Left lobe of liver (tissue), 2 donors: ENCODE measurements around the gene NKAIN4. TPM values are rescaled to one million over a fixed set of nuclear protein-coding genes. Genes with fewer than 3 reads are reported as not detected.
A peak's percentile ranks its signal among the peaks of the same experiment; 100 is the strongest.

Experiments
- ATAC-seq: fragments of 200-7000 bp; cut with Tn5 transposase; one replicate; pipeline ENCODE4 v1.9.1; 2020; ENCODE audit warnings: mild to moderate bottlenecking, moderate library complexity
- DNase-seq: peaks from one replicate; pipeline ENCODE4 v3.0.0-alpha.2; 2020; ENCODE audit warnings: low spot score
- total RNA-seq: library from RNA; stranded (reverse); gene quantifications from one replicate; pipeline ENCODE4 v1.2.1, GENCODE V29; 2021
- donor health status: DM: no; HTN: no; CAD: no; lungs with moderate emphysema.
- donor health status: DM: no; HTN: yes; CAD: no.

NKAIN4 gene
- total RNA-seq, 1 donor from 2014 or later = not detected

- peak; percentile 31 for ATAC-seq
Observed at GRCh38 chr20:63198606-63199005, 55.7 kb downstream of the NKAIN4 start.

GRCh38 chr20:63196768-63197470, 57.3 kb downstream of the NKAIN4 start:
- ATAC-seq = no peak
- no peak for DNase-seq

More at GRCh38 chr20:63198606-63199005, 55.7 kb downstream of the NKAIN4 start:
- no peak for DNase-seq

- no peak for DNase-seq
- ATAC-seq = no peak
Observed at GRCh38 chr20:63194797-63195173, 59.5 kb downstream of the NKAIN4 start.

GRCh38 chr20:63194007-63194796, 60.1 kb downstream of the NKAIN4 start:
- ATAC-seq (no peak), DNase-seq (no peak)

GRCh38 chr20:63192721-63193120, 61.5 kb downstream of the NKAIN4 start:
- DNase-seq = no peak
- ATAC-seq = no peak

- ATAC-seq (peak; percentile 15), DNase-seq (no peak)
Observed at GRCh38 chr20:63191400-63191799, 62.9 kb downstream of the NKAIN4 start.

GRCh38 chr20:63190828-63191227, 63.4 kb downstream of the NKAIN4 start:
- ATAC-seq = no peak
- no peak for DNase-seq

Other genes starting within 250 kb of the NKAIN4 start
- not detected for gene BHLHE23, start 247.5 kb downstream of the NKAIN4 start, total RNA-seq
- 18.2 TPM for gene YTHDF1, start 38.3 kb downstream of the NKAIN4 start, total RNA-seq
- gene BIRC7, start 18.6 kb downstream of the NKAIN4 start, total RNA-seq = not detected
- gene ARFGAP1, start 18.4 kb upstream of the NKAIN4 start, total RNA-seq = 42.6 TPM
- gene COL20A1, start 38.7 kb upstream of the NKAIN4 start, total RNA-seq = not detected
- 145 TPM for gene CHRNA4, start 106.9 kb upstream of the NKAIN4 start, total RNA-seq
- gene KCNQ2, start 218.2 kb upstream of the NKAIN4 start, total RNA-seq = not detected
- gene EEF1A2, start 244.6 kb upstream of the NKAIN4 start, total RNA-seq = 0.73 TPM